Measurements from ENCODE around the gene FGF14. TPM values are rescaled to one million over a fixed set of nuclear protein-coding genes. Genes with fewer than 3 reads are reported as not detected.

The FGF14 gene
- total RNA-seq, 1 donor from 2014 or later = 1.4 TPM

DNA sequence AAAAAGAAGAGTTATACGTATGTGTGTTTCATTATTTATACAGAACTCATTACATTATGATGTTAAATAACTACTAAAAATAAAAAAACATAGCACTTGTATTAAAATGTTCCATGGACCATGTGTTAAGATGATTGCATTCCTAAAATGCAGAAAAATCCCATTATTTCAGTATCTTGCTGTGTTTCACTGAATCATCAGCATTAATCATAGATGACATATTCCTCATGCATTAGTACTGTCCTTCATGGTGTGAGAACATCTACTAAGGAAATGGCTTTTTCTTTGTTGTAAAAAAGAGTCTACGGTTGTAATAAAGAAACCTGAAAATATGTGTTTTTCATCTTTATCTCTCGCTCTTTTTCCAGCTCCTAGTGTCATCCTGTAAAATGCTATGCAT is 416.5 kb downstream of the FGF14 start:
- Histone ChIP-seq H3K9me3 (ENCODE audit: low read depth) (no peaks in the 10 kb centered on the region), H3K36me3 (no peaks in the 10 kb centered on the region), H3F3A (ENCODE audit: low read depth) (no peaks in the 10 kb centered on the region), H3K27ac (no peak overlapping the region), H2AFZ (replicated peaks) (no peak overlapping the region), H3K27me3 (no peaks in the 10 kb centered on the region), H3K4me3 (no peak overlapping the region), H3K9ac (no peak overlapping the region), H3K79me2 (ENCODE audit: low read depth) (no peaks in the 10 kb centered on the region), H3K4me2 (no peak overlapping the region), H4K20me1 (ENCODE audit: low read depth) (no peaks in the 10 kb centered on the region), H3K4me1 (no peaks in the 10 kb centered on the region)
- H3K27me3 Mint-ChIP-seq (ENCODE audit: insufficient read depth, low read depth) = no peaks in the 10 kb centered on the region
- DNase-seq (ENCODE audit: low spot score) = no peak
- H3K9me3 Mint-ChIP-seq = peaks cover 3% of the 10 kb centered on the region
- no peak for TF ChIP-seq EZH2phosphoT487 (IDR thresholded peaks at IDR 0.05)
- TF ChIP-seq, protein P1, sequence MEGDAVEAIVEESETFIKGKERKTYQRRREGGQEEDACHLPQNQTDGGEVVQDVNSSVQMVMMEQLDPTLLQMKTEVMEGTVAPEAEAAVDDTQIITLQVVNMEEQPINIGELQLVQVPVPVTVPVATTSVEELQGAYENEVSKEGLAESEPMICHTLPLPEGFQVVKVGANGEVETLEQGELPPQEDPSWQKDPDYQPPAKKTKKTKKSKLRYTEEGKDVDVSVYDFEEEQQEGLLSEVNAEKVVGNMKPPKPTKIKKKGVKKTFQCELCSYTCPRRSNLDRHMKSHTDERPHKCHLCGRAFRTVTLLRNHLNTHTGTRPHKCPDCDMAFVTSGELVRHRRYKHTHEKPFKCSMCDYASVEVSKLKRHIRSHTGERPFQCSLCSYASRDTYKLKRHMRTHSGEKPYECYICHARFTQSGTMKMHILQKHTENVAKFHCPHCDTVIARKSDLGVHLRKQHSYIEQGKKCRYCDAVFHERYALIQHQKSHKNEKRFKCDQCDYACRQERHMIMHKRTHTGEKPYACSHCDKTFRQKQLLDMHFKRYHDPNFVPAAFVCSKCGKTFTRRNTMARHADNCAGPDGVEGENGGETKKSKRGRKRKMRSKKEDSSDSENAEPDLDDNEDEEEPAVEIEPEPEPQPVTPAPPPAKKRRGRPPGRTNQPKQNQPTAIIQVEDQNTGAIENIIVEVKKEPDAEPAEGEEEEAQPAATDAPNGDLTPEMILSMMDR (IDR thresholded peaks at IDR 0.05) = no peak
- TF ChIP-seq EZH2 (IDR thresholded peaks at IDR 0.05) = no peak
- H3K36me3 Mint-ChIP-seq = no peaks in the 10 kb centered on the region
- H3K4me1 Mint-ChIP-seq = no peaks in the 10 kb centered on the region
- no peak overlapping the region for H3K4me3 Mint-ChIP-seq
- H3K27ac Mint-ChIP-seq = no peak overlapping the region

DNA sequence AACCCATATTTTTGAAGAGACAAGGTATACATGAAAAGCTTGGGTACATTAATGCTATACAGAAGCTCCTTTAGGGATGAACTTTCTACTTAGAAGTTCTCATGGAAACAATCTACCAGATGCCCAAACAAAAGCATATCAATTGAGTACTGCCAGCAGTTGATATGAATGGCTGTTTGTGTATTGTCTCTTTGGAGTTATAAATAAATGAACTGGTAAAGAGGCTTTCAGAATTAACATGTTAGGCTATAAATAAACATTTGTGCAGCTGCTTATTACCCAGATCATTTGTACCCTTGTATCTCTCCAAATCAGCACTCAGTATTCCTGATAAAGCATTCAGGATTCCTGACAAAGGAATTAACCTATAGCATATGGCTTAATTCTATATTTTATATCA is 418.9 kb downstream of the FGF14 start:
- Histone ChIP-seq H3K9ac (no peak overlapping the region), H3K4me1 (no peaks in the 10 kb centered on the region), H3K27ac (no peak overlapping the region), H3K4me3 (no peak overlapping the region), H3K79me2 (ENCODE audit: low read depth) (no peaks in the 10 kb centered on the region), H3K36me3 (no peaks in the 10 kb centered on the region), H3K4me2 (no peak overlapping the region), H3K9me3 (ENCODE audit: low read depth) (no peaks in the 10 kb centered on the region), H2AFZ (replicated peaks) (no peak overlapping the region), H3K27me3 (no peaks in the 10 kb centered on the region), H4K20me1 (ENCODE audit: low read depth) (no peaks in the 10 kb centered on the region), H3F3A (ENCODE audit: low read depth) (no peaks in the 10 kb centered on the region)
- H3K4me1 Mint-ChIP-seq = no peaks in the 10 kb centered on the region
- no peak for DNase-seq (ENCODE audit: low spot score)
- H3K4me3 Mint-ChIP-seq = no peak overlapping the region
- H3K27ac Mint-ChIP-seq = no peak overlapping the region
- peaks cover under 1% of the 10 kb centered on the region for H3K9me3 Mint-ChIP-seq
- TF ChIP-seq EZH2 (IDR thresholded peaks at IDR 0.05) (no peak), EZH2phosphoT487 (IDR thresholded peaks at IDR 0.05) (no peak)
- TF ChIP-seq, protein P1 (IDR thresholded peaks at IDR 0.05) = no peak
- no peaks in the 10 kb centered on the region for H3K27me3 Mint-ChIP-seq (ENCODE audit: insufficient read depth, low read depth)
- H3K36me3 Mint-ChIP-seq = no peaks in the 10 kb centered on the region

DNA sequence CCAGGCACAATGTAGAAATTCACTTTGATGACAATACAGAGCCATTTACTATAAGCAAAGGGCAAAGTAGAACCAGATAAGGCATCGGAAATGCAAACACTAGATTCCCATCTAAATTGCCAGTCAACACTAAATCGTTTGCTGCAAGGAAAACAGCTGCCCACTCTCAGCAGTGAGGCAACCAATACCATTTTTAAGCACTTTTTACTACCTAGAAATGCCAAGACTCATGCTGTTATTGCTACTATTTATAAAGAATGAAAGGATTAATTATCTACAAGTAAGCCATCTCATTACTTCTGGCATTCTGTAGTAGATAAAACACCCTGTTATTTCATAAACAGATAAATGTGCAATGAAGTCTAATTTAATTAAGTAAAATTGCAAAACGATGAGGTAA is 422.0 kb downstream of the FGF14 start:
- H3K4me1 ChIP-seq = no peaks in the 10 kb centered on the region
- no peaks in the 10 kb centered on the region for H4K20me1 ChIP-seq (ENCODE audit: low read depth)
- H3K4me3 Mint-ChIP-seq = no peak overlapping the region
- no peak overlapping the region for H3K9ac ChIP-seq
- no peaks in the 10 kb centered on the region for H3K79me2 ChIP-seq (ENCODE audit: low read depth)
- TF ChIP-seq EZH2 (IDR thresholded peaks at IDR 0.05) (no peak), EZH2phosphoT487 (IDR thresholded peaks at IDR 0.05) (no peak)
- TF ChIP-seq, protein P1 (IDR thresholded peaks at IDR 0.05) = no peak
- no peak overlapping the region for H3K4me3 ChIP-seq
- H3K27me3 Mint-ChIP-seq (ENCODE audit: insufficient read depth, low read depth) = no peaks in the 10 kb centered on the region
- no peak for DNase-seq (ENCODE audit: low spot score)
- H3F3A ChIP-seq (ENCODE audit: low read depth) = no peaks in the 10 kb centered on the region
- H3K36me3 ChIP-seq = no peaks in the 10 kb centered on the region
- no peaks in the 10 kb centered on the region for H3K9me3 Mint-ChIP-seq
- H3K27ac ChIP-seq = no peak overlapping the region
- H3K4me1 Mint-ChIP-seq = no peaks in the 10 kb centered on the region
- H3K27me3 ChIP-seq = no peaks in the 10 kb centered on the region
- H3K4me2 ChIP-seq = no peak overlapping the region
- H3K9me3 ChIP-seq (ENCODE audit: low read depth) = no peaks in the 10 kb centered on the region
- no peaks in the 10 kb centered on the region for H3K36me3 Mint-ChIP-seq
- no peak overlapping the region for H2AFZ ChIP-seq (replicated peaks)
- H3K27ac Mint-ChIP-seq = no peak overlapping the region

Measured in neural progenitor cell (in vitro differentiated cells).